ENCODE results near the gene SSH2. TPM values are rescaled to one million over a fixed set of nuclear protein-coding genes. Genes with fewer than 3 reads are reported as not detected.

SSH2 gene
- total RNA-seq, 4 donors from 2014 or later: 20.7 to 31.1 (median 23.1) TPM

DNA sequence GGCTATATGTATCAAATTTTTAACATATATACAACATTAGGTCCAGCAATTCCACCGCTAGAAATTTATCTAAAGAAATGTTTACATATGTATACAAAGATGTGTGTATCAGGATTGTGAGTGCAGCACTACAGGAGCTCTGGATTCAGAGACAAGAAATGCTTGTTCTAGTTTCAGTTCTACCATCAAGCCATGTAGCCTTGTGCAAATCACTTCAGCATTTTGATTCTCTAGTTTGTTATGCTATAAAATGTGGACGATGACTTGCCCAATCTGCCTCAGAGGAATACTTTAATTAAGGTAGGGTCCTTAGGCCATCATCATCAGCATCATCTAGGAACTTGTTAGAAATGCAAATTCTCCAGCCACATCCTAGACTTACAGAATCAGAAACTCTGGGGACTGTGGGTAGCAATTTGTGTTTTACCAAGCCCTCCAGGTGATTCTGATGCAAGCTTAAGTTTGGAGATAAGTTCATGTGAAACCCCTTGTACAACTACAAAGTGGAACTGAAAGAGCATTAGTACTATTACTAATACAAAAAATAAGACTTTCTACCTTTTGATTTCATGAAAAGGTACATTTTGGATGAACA lies 176.1 kb downstream of the SSH2 start:
- no peak overlapping the region for H3K4me3 ChIP-seq
- H3K27ac ChIP-seq (replicated peaks in 1 of 4): no peak overlapping the region
- DNase-seq (ENCODE audit: extremely low spot score): no peak
- intact Hi-C loops (cut with DNase I): no loop called here
- no peaks in the 10 kb centered on the region for H3K27me3 ChIP-seq
- TF ChIP-seq, protein P1, sequence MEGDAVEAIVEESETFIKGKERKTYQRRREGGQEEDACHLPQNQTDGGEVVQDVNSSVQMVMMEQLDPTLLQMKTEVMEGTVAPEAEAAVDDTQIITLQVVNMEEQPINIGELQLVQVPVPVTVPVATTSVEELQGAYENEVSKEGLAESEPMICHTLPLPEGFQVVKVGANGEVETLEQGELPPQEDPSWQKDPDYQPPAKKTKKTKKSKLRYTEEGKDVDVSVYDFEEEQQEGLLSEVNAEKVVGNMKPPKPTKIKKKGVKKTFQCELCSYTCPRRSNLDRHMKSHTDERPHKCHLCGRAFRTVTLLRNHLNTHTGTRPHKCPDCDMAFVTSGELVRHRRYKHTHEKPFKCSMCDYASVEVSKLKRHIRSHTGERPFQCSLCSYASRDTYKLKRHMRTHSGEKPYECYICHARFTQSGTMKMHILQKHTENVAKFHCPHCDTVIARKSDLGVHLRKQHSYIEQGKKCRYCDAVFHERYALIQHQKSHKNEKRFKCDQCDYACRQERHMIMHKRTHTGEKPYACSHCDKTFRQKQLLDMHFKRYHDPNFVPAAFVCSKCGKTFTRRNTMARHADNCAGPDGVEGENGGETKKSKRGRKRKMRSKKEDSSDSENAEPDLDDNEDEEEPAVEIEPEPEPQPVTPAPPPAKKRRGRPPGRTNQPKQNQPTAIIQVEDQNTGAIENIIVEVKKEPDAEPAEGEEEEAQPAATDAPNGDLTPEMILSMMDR (IDR thresholded peaks at IDR 0.05): no peak
- TF ChIP-seq EP300 (IDR thresholded peaks at IDR 0.05) (no peak), POLR2AphosphoS5 (IDR thresholded peaks at IDR 0.05) (no peak), POLR2A (IDR thresholded peaks at IDR 0.05; ENCODE audit: low read depth) (no peak)
- peaks cover 5 to 36% (median 8%) of the 10 kb centered on the region in 4 donors for H3K36me3 ChIP-seq
- no peaks in the 10 kb centered on the region for H3K9me3 ChIP-seq
- WGBS: 91% methylated on average over 2 of the region's 2 CpGs
- H3K4me1 ChIP-seq: peaks cover 3 to 8% (median 6%) of the 10 kb centered on the region in 4 donors

DNA sequence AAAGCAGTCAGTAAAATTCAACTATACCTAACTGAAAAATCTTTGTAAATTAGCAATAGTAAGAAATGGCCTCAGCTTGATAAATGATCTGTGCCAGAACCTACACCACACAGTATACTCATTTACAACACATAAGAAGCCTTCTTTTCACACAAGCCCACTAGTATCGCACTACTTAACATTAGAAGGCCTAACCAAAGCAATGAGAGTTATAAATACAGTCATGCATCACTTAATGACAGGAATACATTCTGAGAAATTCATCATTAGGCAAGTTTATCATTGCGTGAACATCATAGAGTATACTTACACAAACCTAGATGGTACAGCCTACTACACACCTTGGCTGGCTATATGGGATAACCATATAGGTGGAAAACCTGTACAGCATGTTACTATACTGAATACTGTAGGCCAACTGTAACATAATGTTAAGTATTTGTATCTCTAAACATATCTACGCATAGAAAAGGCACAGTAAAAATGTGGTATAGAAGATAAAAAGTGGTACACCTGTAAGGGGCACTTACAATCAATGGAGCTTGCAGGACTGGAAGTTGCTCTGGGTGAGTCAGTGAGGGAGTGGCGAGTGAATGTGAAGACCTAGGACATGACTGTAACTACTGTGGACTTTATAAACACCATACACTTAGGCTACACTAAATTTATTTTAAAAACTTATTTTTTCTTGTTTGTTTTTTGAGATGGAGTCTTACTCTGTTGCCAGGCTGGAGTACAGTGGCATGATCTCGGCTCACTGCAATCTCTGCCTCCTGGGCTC lies 180.8 kb downstream of the SSH2 start:
- WGBS: 99% methylated on average over 5 of the region's 5 CpGs
- intact Hi-C loops (cut with DNase I): no loop called here
- peaks cover 26 to 32% (median 31%) of the 10 kb centered on the region in 4 donors for H3K4me1 ChIP-seq
- TF ChIP-seq, protein P1 (IDR thresholded peaks at IDR 0.05): no peak
- no peak for TF ChIP-seq EP300 (IDR thresholded peaks at IDR 0.05)
- TF ChIP-seq POLR2AphosphoS5 (IDR thresholded peaks at IDR 0.05): no peak
- H3K9me3 ChIP-seq: no peaks in the 10 kb centered on the region
- no peak for DNase-seq (ENCODE audit: extremely low spot score)
- H3K4me3 ChIP-seq: no peak overlapping the region
- H3K36me3 ChIP-seq: peaks cover 5 to 26% (median 8%) of the 10 kb centered on the region in 4 donors
- H3K27me3 ChIP-seq: no peaks in the 10 kb centered on the region
- no peak overlapping the region for H3K27ac ChIP-seq (replicated peaks in 1 of 4)

DNA sequence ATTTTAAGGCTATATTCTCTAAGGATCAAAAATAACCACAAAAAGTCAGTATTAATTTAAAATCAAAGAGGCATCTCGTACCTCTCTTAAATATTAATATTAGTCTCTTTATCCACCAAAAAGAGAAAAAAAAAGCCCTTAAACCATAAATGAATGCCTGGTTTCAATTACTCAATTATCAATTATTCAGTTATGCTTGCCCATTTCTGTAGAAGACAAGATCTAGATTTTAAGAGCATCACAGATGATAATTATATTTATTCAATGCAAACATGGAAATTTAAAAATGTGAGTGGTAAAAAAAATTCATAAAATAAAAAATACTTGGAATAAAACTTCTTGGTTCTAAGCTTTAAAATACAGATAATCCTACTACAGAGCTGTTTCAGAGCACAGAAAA lies 181.6 kb downstream of the SSH2 start:
- TF ChIP-seq POLR2AphosphoS5 (IDR thresholded peaks at IDR 0.05): no peak
- TF ChIP-seq POLR2A (IDR thresholded peaks at IDR 0.05; ENCODE audit: low read depth): no peak
- TF ChIP-seq EP300 (IDR thresholded peaks at IDR 0.05): no peak
- TF ChIP-seq, protein P1 (IDR thresholded peaks at IDR 0.05): no peak
- Histone ChIP-seq H3K9me3 (no peaks in the 10 kb centered on the region), H3K36me3 (peaks cover 5 to 19% (median 6%) of the 10 kb centered on the region in 4 donors), H3K27ac (replicated peaks in 1 of 4) (no peak overlapping the region), H3K27me3 (no peaks in the 10 kb centered on the region), H3K4me3 (no peak overlapping the region), H3K4me1 (peaks cover 30 to 38% (median 37%) of the 10 kb centered on the region in 4 donors)
- 93% methylated on average over 1 of the region's 1 CpG for WGBS
- intact Hi-C loops (cut with DNase I): no loop called here
- no peak for DNase-seq (ENCODE audit: extremely low spot score)

DNA sequence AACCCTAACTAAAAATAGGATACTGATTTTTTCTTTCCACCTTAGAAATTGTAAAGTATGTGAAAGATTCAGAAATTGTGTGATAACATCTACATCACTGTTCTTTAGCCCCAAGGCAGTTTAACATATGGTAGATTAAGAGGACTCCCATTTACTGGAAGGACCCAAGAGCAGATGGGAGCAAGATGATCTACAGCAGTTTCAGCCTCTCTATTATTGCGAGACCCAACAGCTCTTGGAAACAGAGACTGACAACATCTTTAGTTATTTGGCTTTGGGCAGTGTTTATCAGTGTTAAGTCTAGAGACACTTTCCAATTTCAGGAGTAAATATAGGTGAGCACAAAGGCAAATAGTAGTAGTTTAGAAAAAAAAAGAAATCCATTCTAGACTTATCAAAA lies 182.4 kb downstream of the SSH2 start:
- Histone ChIP-seq H3K27ac (replicated peaks in 1 of 4) (peak overlapping the region in 1 of 4 donors; percentile 21), H3K4me3 (no peak overlapping the region), H3K9me3 (no peaks in the 10 kb centered on the region), H3K27me3 (no peaks in the 10 kb centered on the region), H3K4me1 (peaks cover 30 to 39% (median 37%) of the 10 kb centered on the region in 4 donors), H3K36me3 (peaks cover 0 to 11% (median under 1%) of the 10 kb centered on the region in 4 donors)
- TF ChIP-seq EP300 (IDR thresholded peaks at IDR 0.05) (no peak), POLR2A (IDR thresholded peaks at IDR 0.05; ENCODE audit: low read depth) (no peak), POLR2AphosphoS5 (IDR thresholded peaks at IDR 0.05) (no peak)
- TF ChIP-seq, protein P1 (IDR thresholded peaks at IDR 0.05): no peak
- intact Hi-C loops (cut with DNase I): no loop called here
- no peak for DNase-seq (ENCODE audit: extremely low spot score)
- 85% methylated on average over 1 of the region's 1 CpG for WGBS
